HFFc6 (cell line): ENCODE results near the gene TBC1D1. TPM values are rescaled to one million over a fixed set of nuclear protein-coding genes. Genes with fewer than 3 reads are reported as not detected.

ENCODE experiments used
- DNase-seq: peaks from one replicate; pipeline ENCODE4 v3.0.0-alpha.2; 2018
- H3K27ac Mint-ChIP-seq: 2 replicates; pipeline ENCODE4 v1.8.0; 2020; ENCODE audit warnings: mild to moderate bottlenecking, mixed read lengths
- H3K27me3 Mint-ChIP-seq: 2 replicates; pipeline ENCODE4 v1.8.0; 2021; ENCODE audit warnings: mild to moderate bottlenecking, moderate library complexity, mixed read lengths; ENCODE audit not compliant: insufficient read depth
- H3K36me3 Mint-ChIP-seq: 2 replicates; pipeline ENCODE4 v1.8.0; 2021; ENCODE audit warnings: low read depth, mixed read lengths
- H3K4me1 Mint-ChIP-seq: 2 replicates; pipeline ENCODE4 v1.8.0; 2020; ENCODE audit warnings: low read depth, mixed read lengths
- H3K4me3 Mint-ChIP-seq: 2 replicates; pipeline ENCODE4 v1.8.0; 2020; ENCODE audit warnings: mild to moderate bottlenecking, moderate library complexity, mixed read lengths
- H3K9me3 Mint-ChIP-seq: 2 replicates; pipeline ENCODE4 v1.8.0; 2020; ENCODE audit warnings: mild to moderate bottlenecking, mixed read lengths
- CTCF ChIP-seq: fragments of 200-600 bp; sonication (generic); IDR thresholded peaks from 2 replicates; pipeline ENCODE4 v1.5.0; 2021; ENCODE audit warnings: antibody characterized with exemption, mild to moderate bottlenecking
- total RNA-seq, 6 experiments: library from RNA; stranded (reverse); fragmentation: NEBNext Ultra II Directional; extraction: Animal tissue kit (Norgen Biotek cat#: 25700); gene quantifications; 2 replicates in 1 of 6; 3 replicates in 5 of 6; pipeline ENCODE4 v1.2.3, GENCODE V29; 2021

The TBC1D1 gene
- total RNA-seq, 6 experiments from 2014 or later = 78.5 to 126 (median 112) TPM

- Mint-ChIP-seq H3K4me1 (peaks cover 71% of the 10 kb centered on the region), H3K27me3 (no peaks in the 10 kb centered on the region; the same call in 1 of the 2 replicates), H3K27ac (peak overlapping the region; percentile 99), H3K36me3 (peaks cover 9% of the 10 kb centered on the region; the same call in 1 of the 2 replicates), H3K9me3 (peaks cover 9% of the 10 kb centered on the region; the same call in 1 of the 2 replicates), H3K4me3 (peak overlapping the region; percentile 76)
- TF ChIP-seq CTCF = no peak
- DNase-seq = no peak
These were observed 270.6 kb downstream of the TBC1D1 start for GRCh38 chr4:38161208-38162113.

GRCh38 chr4:38162240-38162784 lies 271.4 kb downstream of the TBC1D1 start:
- Mint-ChIP-seq H3K36me3 (peaks cover 13% of the 10 kb centered on the region; the same call in 1 of the 2 replicates), H3K4me1 (peaks cover 69% of the 10 kb centered on the region), H3K27me3 (peaks cover 2% of the 10 kb centered on the region), H3K9me3 (peaks cover 9% of the 10 kb centered on the region; the same call in 1 of the 2 replicates), H3K4me3 (peak overlapping the region; percentile 44; the same call in 1 of the 2 replicates), H3K27ac (peak overlapping the region; percentile 99)
- DNase-seq = peak; percentile 84
- TF ChIP-seq CTCF = no peak

DNA sequence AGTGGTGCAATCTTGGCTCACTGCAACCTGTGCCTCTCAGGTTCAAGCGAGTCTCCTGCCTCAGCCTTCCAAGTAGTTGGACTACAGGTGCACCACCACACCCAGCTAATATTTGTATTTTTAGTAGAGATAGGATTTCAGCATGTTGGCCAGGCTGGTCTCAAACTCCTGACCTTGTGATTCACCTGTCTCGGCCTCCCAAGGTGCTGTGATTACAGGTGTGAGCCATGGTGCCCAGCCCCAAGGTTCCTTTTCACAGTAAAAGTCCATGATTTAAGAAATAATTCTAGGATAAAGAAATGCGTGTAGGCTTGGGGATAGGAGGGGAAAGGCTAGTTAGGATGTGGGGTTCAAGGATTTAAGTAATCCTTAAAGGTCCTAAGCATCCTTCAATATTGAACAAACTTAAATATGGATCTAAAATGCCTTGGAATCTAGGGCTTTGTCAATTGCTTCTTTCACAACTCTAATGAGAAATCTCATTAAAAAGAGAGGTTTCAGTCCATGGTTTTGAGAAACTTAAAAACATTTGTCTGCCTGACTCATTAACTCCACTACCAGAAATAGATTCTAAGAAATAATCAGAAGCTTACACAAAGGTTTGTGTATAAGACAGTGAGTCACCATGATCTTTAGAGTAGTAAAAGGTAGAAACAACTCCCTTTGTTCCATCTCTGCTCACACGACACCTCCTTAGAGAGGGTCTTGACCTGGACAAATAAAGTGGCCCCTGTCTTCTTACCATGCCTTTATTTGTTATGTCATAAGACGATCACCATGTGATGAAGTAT lies 272.5 kb downstream of the TBC1D1 start:
- Mint-ChIP-seq H3K27ac (peak overlapping the region; percentile 99), H3K27me3 (peaks cover 3% of the 10 kb centered on the region), H3K4me3 (peak overlapping the region; percentile 21; the same call in 1 of the 2 replicates), H3K4me1 (peaks cover 58% of the 10 kb centered on the region), H3K9me3 (peaks cover 9% of the 10 kb centered on the region; the same call in 1 of the 2 replicates), H3K36me3 (peaks cover 13% of the 10 kb centered on the region; the same call in 1 of the 2 replicates)
- peak; percentile 71 for DNase-seq
- no peak for TF ChIP-seq CTCF

DNA sequence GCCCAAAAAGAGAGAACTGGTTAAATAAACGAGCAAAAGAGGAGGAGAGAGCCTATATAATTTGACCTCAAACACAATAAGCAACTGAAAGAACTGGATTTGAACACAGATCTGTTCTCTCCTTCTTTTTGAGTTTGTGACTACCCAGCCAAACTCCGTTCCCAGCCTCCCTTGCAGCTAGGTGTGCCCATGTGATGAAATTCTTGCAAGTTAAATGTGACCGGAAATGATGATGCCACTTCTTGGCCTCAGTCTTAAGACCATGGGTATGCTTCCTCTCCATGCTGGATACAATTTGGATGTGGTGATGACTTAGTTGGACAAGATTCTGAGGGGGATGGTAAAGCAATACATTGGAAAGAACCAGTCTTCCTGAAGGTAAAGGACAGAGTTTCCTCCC lies 273.5 kb downstream of the TBC1D1 start:
- Mint-ChIP-seq H3K36me3 (peaks cover 13% of the 10 kb centered on the region; the same call in 1 of the 2 replicates), H3K9me3 (peaks cover 9% of the 10 kb centered on the region; the same call in 1 of the 2 replicates), H3K4me3 (no peak overlapping the region), H3K27me3 (peaks cover 3% of the 10 kb centered on the region), H3K4me1 (peaks cover 54% of the 10 kb centered on the region), H3K27ac (peak overlapping the region; percentile 99; the same call in 1 of the 2 replicates)
- DNase-seq = no peak
- TF ChIP-seq CTCF = no peak

DNA sequence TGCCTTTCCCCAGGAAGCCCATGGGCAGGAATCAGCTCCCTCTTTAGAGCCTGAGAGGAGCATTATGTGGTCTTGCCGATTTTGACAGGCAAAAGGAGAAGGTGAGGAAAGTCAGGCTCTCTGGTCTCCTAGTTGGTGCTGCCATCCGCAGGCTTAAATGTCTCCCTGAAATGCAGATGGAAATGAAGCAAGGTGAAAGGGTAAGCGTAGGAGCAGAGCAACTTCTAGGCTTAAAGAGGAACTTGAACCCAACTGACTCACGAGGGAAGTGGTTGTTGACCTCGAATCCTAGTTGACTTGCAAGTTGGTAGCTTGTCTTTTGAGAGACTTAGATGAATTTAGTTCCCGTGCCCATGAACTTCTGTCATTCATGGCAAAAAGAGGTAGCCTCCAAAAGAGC lies 275.2 kb downstream of the TBC1D1 start:
- no peak for DNase-seq
- peaks cover 9% of the 10 kb centered on the region; the same call in 1 of the 2 replicates for H3K9me3 Mint-ChIP-seq
- peaks cover 3% of the 10 kb centered on the region for H3K27me3 Mint-ChIP-seq
- no peak for TF ChIP-seq CTCF
- H3K27ac Mint-ChIP-seq = no peak overlapping the region
- no peak overlapping the region for H3K4me3 Mint-ChIP-seq
- peaks cover 43% of the 10 kb centered on the region for H3K4me1 Mint-ChIP-seq
- H3K36me3 Mint-ChIP-seq = peaks cover 13% of the 10 kb centered on the region; the same call in 1 of the 2 replicates
